Motor neuron (in vitro differentiated cells): ENCODE results near the gene ZNF324. TPM values are rescaled to one million over a fixed set of nuclear protein-coding genes. Genes with fewer than 3 reads are reported as not detected.

Source experiments
- total RNA-seq, 8 experiments: library from RNA; unstranded; fragments of 300-600 nt; gene quantifications; 2 replicates each; pipeline versions ENCODE4 v1.2.3 to v1.2.4, GENCODE V29; 2022

ZNF324 gene
- total RNA-seq, 8 experiments from 2014 or later: 8.5 to 21.3 (median 17.2) TPM

Other genes starting within 250 kb of the ZNF324 start
- gene ZNF544, start 238.2 kb upstream of the ZNF324 start, total RNA-seq: 10 to 100 TPM; 23.7 to 63.5 (median 40.8) TPM
- 10 to 100 TPM in 5 of 8 experiments, 1 to 10 TPM in 3; 5.7 to 15.7 (median 10.6) TPM for gene ZNF8, start 188.1 kb upstream of the ZNF324 start, total RNA-seq
- gene ERVK3-1, start 161.7 kb upstream of the ZNF324 start, total RNA-seq: 10 to 100 TPM; 38.0 to 72.5 (median 53.6) TPM
- 1 to 10 TPM; 2.0 to 4.1 (median 3.3) TPM for gene ZSCAN22, start 140.1 kb upstream of the ZNF324 start, total RNA-seq
- 10 to 100 TPM in 6 of 8 experiments, 1 to 10 TPM in 1, not detected in 1; 4.4 to 84.0 (median 63.6) TPM for gene A1BG, start 113.6 kb upstream of the ZNF324 start, total RNA-seq
- 10 to 100 TPM in 1 of 8 experiments, 1 to 10 TPM in 5, under 1 TPM in 2; 0.61 to 10.2 (median 5.3) TPM for gene ZNF497, start 104.3 kb upstream of the ZNF324 start, total RNA-seq
- gene ZNF837, start 86.0 kb upstream of the ZNF324 start, total RNA-seq: 1 to 10 TPM; 1.1 to 3.2 (median 1.6) TPM
- gene RPS5, start 79.8 kb upstream of the ZNF324 start, total RNA-seq: 1,000 to 10,000 TPM; 1,054 to 2,751 (median 1,702) TPM
- not detected for gene RNF225, start 71.4 kb upstream of the ZNF324 start, total RNA-seq
- gene ZNF584, start 58.4 kb upstream of the ZNF324 start, total RNA-seq: 10 to 100 TPM; 15.1 to 23.3 (median 17.5) TPM
- 10 to 100 TPM in 2 of 8 experiments, 1 to 10 TPM in 6; 5.2 to 13.2 (median 7.4) TPM for gene ZNF132, start 26.9 kb upstream of the ZNF324 start, total RNA-seq
- 10 to 100 TPM in 5 of 8 experiments, 1 to 10 TPM in 3; 7.3 to 14.5 (median 10.5) TPM for gene ZNF324B, start 15.5 kb upstream of the ZNF324 start, total RNA-seq
- gene ZNF446, start 9.3 kb downstream of the ZNF324 start, total RNA-seq: 10 to 100 TPM; 11.8 to 19.8 (median 14.6) TPM
- gene SLC27A5, start 44.9 kb downstream of the ZNF324 start, total RNA-seq: 10 to 100 TPM; 11.0 to 26.3 (median 20.2) TPM
- gene ZBTB45, start 52.7 kb downstream of the ZNF324 start, total RNA-seq: 10 to 100 TPM in 3 of 8 experiments, 1 to 10 TPM in 5; 6.5 to 15.4 (median 7.7) TPM
- gene TRIM28, start 77.0 kb downstream of the ZNF324 start, total RNA-seq: 100 to 1,000 TPM; 195 to 521 (median 274) TPM
- gene CHMP2A, start 88.0 kb downstream of the ZNF324 start, total RNA-seq: 100 to 1,000 TPM; 106 to 165 (median 138) TPM
- 10 to 100 TPM; 49.3 to 82.7 (median 70.9) TPM for gene UBE2M, start 91.5 kb downstream of the ZNF324 start, total RNA-seq
- 10 to 100 TPM; 14.6 to 49.3 (median 17.0) TPM for gene MZF1, start 106.3 kb downstream of the ZNF324 start, total RNA-seq